GM12891 (cell line): ENCODE measurements around the gene RERE.

Experiments
- PAX5 ChIP-seq: IDR thresholded peaks from 2 replicates; pipeline ENCODE4 v1.6.1; 2011; ENCODE audit warnings: low read length, moderate library complexity, mild to moderate bottlenecking; ENCODE audit not compliant: insufficient read depth, severe bottlenecking
- POLR2A ChIP-seq: IDR thresholded peaks from 2 replicates; pipeline ENCODE4 v1.6.1; 2011; ENCODE audit warnings: low read depth, low read length, control low read depth
- POLR2AphosphoS5 ChIP-seq: IDR thresholded peaks from 2 replicates; pipeline ENCODE4 v1.6.1; 2011; ENCODE audit warnings: low read depth, low read length, control low read depth
- SPI1 ChIP-seq: IDR thresholded peaks from 2 replicates; pipeline ENCODE4 v1.6.1; 2011; ENCODE audit warnings: low read depth, low read length, control low read depth
- TAF1 ChIP-seq: IDR thresholded peaks from 2 replicates; pipeline ENCODE4 v1.6.1; 2011; ENCODE audit warnings: low read depth, low read length, control low read depth

GRCh38 chr1:8728464-8728863, 89.0 kb downstream of the RERE start:
- TF ChIP-seq SPI1 (no peak), POLR2A (no peak), POLR2AphosphoS5 (no peak), PAX5 (no peak), TAF1 (no peak)
